ENCODE results near the gene PREX1.

GRCh38 chr20:48794816-48795457 is 32.9 kb downstream of the PREX1 start:
- no peak for TF ChIP-seq CREB5 (CRISPR knock-in tag; IDR thresholded peaks at IDR 0.05; ENCODE audit: low read depth)
- no peak for TF ChIP-seq ZFP30 (CRISPR knock-in tag; IDR thresholded peaks at IDR 0.05)
- no peak for TF ChIP-seq ZFP3 (CRISPR knock-in tag; IDR thresholded peaks at IDR 0.05)
- no peak for TF ChIP-seq GLIS3 (CRISPR knock-in tag; IDR thresholded peaks at IDR 0.05)
- TF ChIP-seq ZC3H10 (CRISPR knock-in tag; IDR thresholded peaks at IDR 0.05) = no peak
- TF ChIP-seq PATZ1 (CRISPR knock-in tag; IDR thresholded peaks at IDR 0.05; ENCODE audit: borderline replicate concordance) = no peak
- no peak for TF ChIP-seq TOX (CRISPR knock-in tag; IDR thresholded peaks at IDR 0.05; ENCODE audit: borderline replicate concordance)
- TF ChIP-seq TSHZ2 (CRISPR knock-in tag; IDR thresholded peaks at IDR 0.05) = no peak
- no peak for TF ChIP-seq ARNTL (CRISPR knock-in tag; IDR thresholded peaks at IDR 0.05; ENCODE audit: borderline replicate concordance, low read depth)
- no peak for TF ChIP-seq RARB (CRISPR knock-in tag; IDR thresholded peaks at IDR 0.05)
- no peak for TF ChIP-seq SNAI2 (CRISPR knock-in tag; IDR thresholded peaks at IDR 0.05)
- no peak for TF ChIP-seq OSR1 (CRISPR knock-in tag; IDR thresholded peaks at IDR 0.05)
- TF ChIP-seq ZNF8 (CRISPR knock-in tag; IDR thresholded peaks at IDR 0.05) = no peak
- no peak for TF ChIP-seq POU6F1 (CRISPR knock-in tag; IDR thresholded peaks at IDR 0.05; ENCODE audit: borderline replicate concordance, low read depth)
